OCI-LY7 (cell line): Measurements from ENCODE around the gene RPL32.

Experiments used
- EZH2phosphoT487 ChIP-seq: fragments of 200-600 bp; sonication (generic); IDR thresholded peaks from 2 replicates; pipeline ENCODE4 v1.6.1; 2018; ENCODE audit warnings: low read depth, borderline replicate concordance, mild to moderate bottlenecking, mixed run types, antibody characterized with exemption, low read length, moderate library complexity, mixed read lengths
- TF ChIP-seq, protein P1 (sequence below): fragments of 200-600 bp; sonication (generic); conservative IDR thresholded peaks from 2 replicates; pipeline ENCODE4 v1.5.1; 2014; ENCODE audit warnings: mild to moderate bottlenecking, antibody characterized with exemption, low read length, moderate library complexity, mixed read lengths

DNA sequence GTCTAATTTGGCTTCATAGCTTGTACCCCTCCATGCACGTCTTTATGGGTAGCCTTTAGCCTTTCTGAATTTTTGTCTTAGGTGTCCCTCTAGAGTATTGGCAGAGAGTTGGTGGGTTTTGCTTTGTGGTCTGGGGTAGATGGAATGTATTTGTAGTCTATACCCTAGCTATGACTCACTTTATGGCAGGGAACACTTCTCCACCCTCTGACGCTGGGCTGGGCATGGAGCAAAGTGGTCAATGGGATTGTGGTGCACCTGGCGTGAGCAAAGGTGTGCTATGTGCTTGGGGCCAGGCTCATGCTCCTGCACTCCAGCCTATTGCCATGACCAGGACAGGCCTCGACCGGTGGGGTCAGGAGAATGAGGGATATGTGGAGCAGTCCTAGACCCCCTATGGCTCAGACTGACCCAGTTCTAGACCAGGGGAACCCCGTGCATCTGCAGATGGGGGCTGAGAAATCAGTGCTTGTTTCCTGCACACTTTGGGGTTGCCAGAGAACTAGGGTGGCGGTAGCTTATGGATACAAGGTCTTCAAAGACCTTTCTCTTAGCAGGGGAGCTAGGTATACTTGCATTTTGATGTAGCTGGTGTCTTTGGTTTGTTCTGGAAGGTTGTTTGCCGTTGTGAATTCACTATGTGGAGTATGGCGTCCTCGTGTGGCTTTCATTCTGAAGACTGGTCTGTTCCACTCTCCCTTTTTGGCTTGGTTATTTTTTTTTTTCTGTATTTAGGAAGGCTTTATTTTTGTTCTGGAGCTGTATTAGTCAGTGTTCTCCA, 49.4 kb upstream of the RPL32 start:
- TF ChIP-seq, protein P1, sequence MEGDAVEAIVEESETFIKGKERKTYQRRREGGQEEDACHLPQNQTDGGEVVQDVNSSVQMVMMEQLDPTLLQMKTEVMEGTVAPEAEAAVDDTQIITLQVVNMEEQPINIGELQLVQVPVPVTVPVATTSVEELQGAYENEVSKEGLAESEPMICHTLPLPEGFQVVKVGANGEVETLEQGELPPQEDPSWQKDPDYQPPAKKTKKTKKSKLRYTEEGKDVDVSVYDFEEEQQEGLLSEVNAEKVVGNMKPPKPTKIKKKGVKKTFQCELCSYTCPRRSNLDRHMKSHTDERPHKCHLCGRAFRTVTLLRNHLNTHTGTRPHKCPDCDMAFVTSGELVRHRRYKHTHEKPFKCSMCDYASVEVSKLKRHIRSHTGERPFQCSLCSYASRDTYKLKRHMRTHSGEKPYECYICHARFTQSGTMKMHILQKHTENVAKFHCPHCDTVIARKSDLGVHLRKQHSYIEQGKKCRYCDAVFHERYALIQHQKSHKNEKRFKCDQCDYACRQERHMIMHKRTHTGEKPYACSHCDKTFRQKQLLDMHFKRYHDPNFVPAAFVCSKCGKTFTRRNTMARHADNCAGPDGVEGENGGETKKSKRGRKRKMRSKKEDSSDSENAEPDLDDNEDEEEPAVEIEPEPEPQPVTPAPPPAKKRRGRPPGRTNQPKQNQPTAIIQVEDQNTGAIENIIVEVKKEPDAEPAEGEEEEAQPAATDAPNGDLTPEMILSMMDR, result 0 out of 2 replicates have a peak, but pooled peaks have one; percentile 11
- no peak for TF ChIP-seq EZH2phosphoT487
